HUES48 (cell line): Measurements from ENCODE around the gene KRT83.

Experiments used
- H3K27ac ChIP-seq: one replicate; pipeline ENCODE4 v1.7.0; 2013; ENCODE audit warnings: low read depth, low read length, inconsistent platforms
- H3K27me3 ChIP-seq: 2 replicates; pipeline ENCODE4 v1.6.1; 2013; ENCODE audit warnings: mild to moderate bottlenecking, low read length; ENCODE audit not compliant: control insufficient read depth, insufficient read depth
- H3K36me3 ChIP-seq: 2 replicates; pipeline ENCODE4 v1.6.1; 2013; ENCODE audit warnings: low read length; ENCODE audit not compliant: control insufficient read depth, insufficient read depth
- H3K4me1 ChIP-seq: 2 replicates; pipeline ENCODE4 v1.6.1; 2013; ENCODE audit warnings: mild to moderate bottlenecking, low read length; ENCODE audit not compliant: control insufficient read depth, insufficient read depth
- H3K4me3 ChIP-seq: 2 replicates; pipeline ENCODE4 v1.5.1; 2013; ENCODE audit warnings: mild to moderate bottlenecking, low read depth, low read length
- H3K9ac ChIP-seq: 2 replicates; pipeline ENCODE4 v1.6.1; 2013; ENCODE audit warnings: mild to moderate bottlenecking, low read depth, low read length, moderate library complexity
- H3K9me3 ChIP-seq: 2 replicates; pipeline ENCODE4 v1.6.1; 2013; ENCODE audit warnings: low read length; ENCODE audit not compliant: control insufficient read depth, insufficient read depth

Gene KRT83

GRCh38 chr12:52331039-52331438 is 9.8 kb upstream of the KRT83 start:
- no peak overlapping the region for H3K4me3 ChIP-seq
- H3K36me3 ChIP-seq = no peaks in the 10 kb centered on the region
- no peak overlapping the region for H3K27ac ChIP-seq
- no peaks in the 10 kb centered on the region for H3K9me3 ChIP-seq
- H3K9ac ChIP-seq = no peak overlapping the region
- H3K4me1 ChIP-seq = 0 out of 2 replicates have a peak, but pooled peaks cover 4% of the 10 kb centered on the region
- no peaks in the 10 kb centered on the region for H3K27me3 ChIP-seq

GRCh38 chr12:52327830-52328500 is 6.8 kb upstream of the KRT83 start:
- Histone ChIP-seq H3K4me3 (no peak overlapping the region), H3K4me1 (no peaks in the 10 kb centered on the region), H3K9me3 (no peaks in the 10 kb centered on the region), H3K27ac (no peak overlapping the region), H3K9ac (no peak overlapping the region), H3K36me3 (no peaks in the 10 kb centered on the region), H3K27me3 (no peaks in the 10 kb centered on the region; the same call in 1 of the 2 replicates)

DNA sequence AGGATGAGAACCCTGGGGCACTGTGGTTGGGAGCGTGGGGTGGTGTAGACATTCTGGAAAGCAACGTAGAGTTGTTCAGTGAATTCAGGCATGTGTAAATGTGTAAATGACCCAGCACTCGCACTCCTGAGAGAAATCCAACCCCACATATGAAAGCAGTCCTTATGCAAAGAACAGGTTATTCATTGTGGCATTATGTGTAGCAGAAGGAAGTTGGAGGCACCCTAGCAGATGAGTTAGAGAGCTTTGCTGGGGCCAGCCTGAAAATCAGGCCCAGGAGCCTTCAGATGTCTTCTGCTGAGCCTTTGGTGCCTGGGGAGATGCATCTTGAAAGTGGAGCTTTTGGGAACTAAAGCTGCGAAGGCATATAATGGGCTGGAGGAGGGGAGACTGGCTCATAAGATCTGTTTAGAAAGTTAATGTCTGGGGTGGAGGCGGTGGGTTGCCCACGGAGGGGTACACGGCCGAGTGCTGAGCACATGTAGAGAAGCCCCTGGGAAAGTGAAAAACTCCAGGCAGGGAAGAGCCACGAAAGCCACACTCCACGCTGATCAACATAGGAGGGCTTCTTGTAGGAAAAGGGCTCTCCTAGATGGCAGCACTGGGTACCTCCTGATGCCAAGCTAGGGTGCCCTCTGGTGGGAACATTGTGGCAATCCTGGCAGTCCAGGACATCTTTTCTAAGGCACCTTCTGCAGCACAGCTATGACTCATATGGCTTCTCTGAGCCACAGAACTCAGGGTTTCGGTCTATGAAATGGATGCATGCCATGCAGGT is 6.0 kb upstream of the KRT83 start:
- Histone ChIP-seq H3K9ac (no peak overlapping the region), H3K9me3 (no peaks in the 10 kb centered on the region), H3K36me3 (no peaks in the 10 kb centered on the region), H3K27ac (no peak overlapping the region), H3K4me3 (no peak overlapping the region), H3K4me1 (no peaks in the 10 kb centered on the region), H3K27me3 (no peaks in the 10 kb centered on the region; the same call in 1 of the 2 replicates)

GRCh38 chr12:52324153-52324444 is 2.9 kb upstream of the KRT83 start:
- Histone ChIP-seq H3K4me3 (no peak overlapping the region), H3K27me3 (no peaks in the 10 kb centered on the region; the same call in 1 of the 2 replicates), H3K4me1 (no peaks in the 10 kb centered on the region), H3K9ac (no peak overlapping the region), H3K27ac (no peak overlapping the region), H3K9me3 (no peaks in the 10 kb centered on the region), H3K36me3 (no peaks in the 10 kb centered on the region)

DNA sequence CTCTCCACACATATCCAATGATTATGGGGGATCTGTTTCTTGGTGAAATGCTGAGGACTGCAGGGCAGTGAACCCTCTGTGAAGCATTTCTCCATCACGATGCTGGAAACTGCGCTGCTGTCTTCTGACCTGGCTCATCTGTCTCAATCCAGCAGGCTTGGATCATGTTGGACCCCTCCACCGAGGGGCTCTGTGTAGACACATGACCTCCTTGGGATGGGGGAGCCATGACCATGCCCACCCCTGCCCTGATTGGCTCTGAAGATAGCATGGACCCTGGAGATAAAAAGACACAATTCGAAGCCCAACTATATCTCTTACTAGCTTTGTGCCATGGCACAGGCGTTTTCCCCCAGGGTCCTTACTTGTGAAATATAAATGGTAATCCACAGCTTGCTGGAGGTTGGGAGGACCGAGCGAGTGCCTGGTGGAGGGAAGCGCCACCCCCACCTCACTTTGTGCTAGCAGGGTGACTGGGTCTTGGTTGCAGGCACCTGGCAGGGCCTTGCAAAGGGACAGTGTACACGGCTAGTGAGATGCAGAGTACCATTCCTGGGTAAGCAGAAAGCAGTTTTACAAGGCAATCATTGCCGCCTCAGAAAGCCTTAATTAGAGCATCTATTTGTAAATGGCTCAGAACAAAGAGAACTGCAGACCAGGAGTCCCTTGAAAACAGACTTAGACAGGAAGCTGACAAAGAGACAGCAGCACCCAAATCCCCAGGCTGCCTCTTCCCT is 2.4 kb upstream of the KRT83 start:
- Histone ChIP-seq H3K27me3 (no peaks in the 10 kb centered on the region; the same call in 1 of the 2 replicates), H3K9me3 (no peaks in the 10 kb centered on the region), H3K36me3 (no peaks in the 10 kb centered on the region), H3K4me1 (no peaks in the 10 kb centered on the region), H3K27ac (no peak overlapping the region), H3K4me3 (no peak overlapping the region), H3K9ac (no peak overlapping the region)

GRCh38 chr12:52323001-52323400 is 1.8 kb upstream of the KRT83 start:
- no peaks in the 10 kb centered on the region; the same call in 1 of the 2 replicates for H3K27me3 ChIP-seq
- no peak overlapping the region for H3K4me3 ChIP-seq
- no peaks in the 10 kb centered on the region for H3K9me3 ChIP-seq
- no peaks in the 10 kb centered on the region for H3K36me3 ChIP-seq
- no peak overlapping the region for H3K9ac ChIP-seq
- H3K27ac ChIP-seq = no peak overlapping the region
- no peaks in the 10 kb centered on the region for H3K4me1 ChIP-seq

GRCh38 chr12:52322069-52322468 is 871 bp upstream of the KRT83 start:
- Histone ChIP-seq H3K4me1 (no peaks in the 10 kb centered on the region), H3K9ac (no peak overlapping the region), H3K27ac (no peak overlapping the region), H3K36me3 (no peaks in the 10 kb centered on the region), H3K9me3 (no peaks in the 10 kb centered on the region), H3K4me3 (no peak overlapping the region), H3K27me3 (no peaks in the 10 kb centered on the region; the same call in 1 of the 2 replicates)

DNA sequence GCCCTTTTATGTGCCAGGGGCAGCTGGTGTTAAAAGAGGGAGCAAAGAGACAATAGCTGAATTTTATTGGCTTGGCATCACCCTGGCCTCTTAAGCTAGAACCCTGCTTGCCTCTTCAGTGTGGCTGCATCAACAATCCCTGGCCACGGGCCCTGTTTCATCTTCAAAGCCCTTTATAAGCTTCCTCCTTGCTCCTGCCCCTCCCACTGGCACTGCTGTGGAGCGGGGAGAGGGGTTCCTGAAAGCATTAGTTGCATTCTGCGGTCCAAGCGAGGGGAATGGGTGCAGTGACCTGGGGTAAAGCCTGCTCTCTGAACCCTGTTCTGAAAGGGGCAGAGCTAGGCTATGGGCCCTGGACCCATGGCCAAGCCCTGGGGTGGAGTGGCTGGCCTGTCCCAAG is 220 bp upstream of the KRT83 start:
- Histone ChIP-seq H3K27ac (no peak overlapping the region), H3K4me3 (no peak overlapping the region), H3K4me1 (no peaks in the 10 kb centered on the region), H3K36me3 (no peaks in the 10 kb centered on the region), H3K9ac (no peak overlapping the region), H3K9me3 (no peaks in the 10 kb centered on the region), H3K27me3 (no peaks in the 10 kb centered on the region; the same call in 1 of the 2 replicates)

DNA sequence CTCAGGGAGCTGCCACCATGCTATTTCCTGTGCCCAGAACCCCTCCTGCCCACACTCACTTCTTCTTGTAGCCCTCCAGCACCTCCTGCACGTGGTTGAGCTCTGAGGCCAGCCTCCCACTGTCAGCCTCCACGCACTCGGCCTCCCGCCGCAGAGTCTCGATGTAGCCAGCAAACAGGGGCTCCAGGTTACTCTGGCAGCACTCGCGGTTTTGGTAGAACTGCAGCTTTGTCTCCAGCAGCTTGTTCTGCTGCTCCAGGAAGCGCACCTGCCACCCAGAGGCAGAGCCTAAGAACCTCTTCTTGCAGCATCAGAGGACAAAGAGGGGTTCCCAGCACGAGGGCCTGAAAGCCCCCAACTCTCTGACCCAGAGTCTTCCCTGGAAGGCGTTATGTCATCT is 2.1 kb downstream of the KRT83 start:
- Histone ChIP-seq H3K27ac (no peak overlapping the region), H3K9me3 (no peaks in the 10 kb centered on the region), H3K27me3 (no peaks in the 10 kb centered on the region; the same call in 1 of the 2 replicates), H3K4me3 (no peak overlapping the region), H3K9ac (no peak overlapping the region), H3K4me1 (no peaks in the 10 kb centered on the region), H3K36me3 (no peaks in the 10 kb centered on the region)

DNA sequence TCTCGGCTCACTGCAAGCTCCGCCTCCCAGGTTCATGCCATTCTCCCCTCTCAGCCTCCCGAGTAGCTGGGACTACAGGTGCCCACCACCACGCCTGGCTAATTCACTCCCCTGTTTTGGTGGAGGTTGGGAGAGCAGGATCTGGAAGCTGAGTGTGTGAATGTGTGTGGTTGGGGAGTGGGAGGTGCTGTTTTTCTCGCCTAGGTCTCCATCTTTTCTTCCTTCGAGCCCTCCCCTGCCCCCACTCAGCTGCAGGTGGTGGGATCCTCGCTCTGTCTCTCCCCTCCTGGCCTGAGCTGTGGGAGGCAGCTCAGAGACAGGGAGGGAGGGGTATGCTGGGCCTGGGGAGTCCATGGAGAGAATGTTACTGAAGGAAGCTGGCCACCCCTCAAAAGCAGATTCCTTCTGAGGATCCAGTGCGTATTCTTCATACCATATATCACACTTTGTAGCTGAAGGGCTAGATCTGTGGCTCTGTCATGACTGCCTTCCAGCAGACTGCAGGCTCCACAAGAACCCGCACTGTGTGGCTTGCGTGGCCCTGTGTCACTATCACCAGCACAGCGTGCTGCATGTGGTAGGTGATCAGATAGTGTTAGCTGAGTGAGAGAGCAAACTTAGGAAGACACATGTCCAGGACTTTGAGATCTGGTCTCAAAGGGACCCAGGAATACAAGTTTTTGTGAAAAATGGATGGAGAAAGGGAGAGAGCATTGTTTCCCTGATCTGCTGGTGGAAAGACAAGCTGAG is 2.8 kb downstream of the KRT83 start:
- no peak overlapping the region for H3K4me3 ChIP-seq
- no peaks in the 10 kb centered on the region for H3K4me1 ChIP-seq
- no peak overlapping the region for H3K9ac ChIP-seq
- H3K36me3 ChIP-seq = no peaks in the 10 kb centered on the region
- no peaks in the 10 kb centered on the region for H3K27me3 ChIP-seq
- H3K27ac ChIP-seq = no peak overlapping the region
- no peaks in the 10 kb centered on the region for H3K9me3 ChIP-seq
